ENCODE measurements around the gene MRGPRX3. TPM values are rescaled to one million over a fixed set of nuclear protein-coding genes. Genes with fewer than 3 reads are reported as not detected.

MRGPRX3 gene
- total RNA-seq, 1 experiment from 2014 or later: not detected

- intact Hi-C loops (cut with micrococcal nuclease; ENCODE audit: unreplicated experiment): no loop called here
- H3K4me3 ChIP-seq (ENCODE audit: low read depth, low read length, poor library complexity, severe bottlenecking): no peak overlapping the region
- TF ChIP-seq CTCF (conservative IDR thresholded peaks at IDR 0.05; ENCODE audit: low read depth, low read length) (no peak), EZH2 (IDR thresholded peaks at IDR 0.05; ENCODE audit: borderline replicate concordance, low read depth, low read length, poor library complexity, severe bottlenecking) (no peak)
- DNase-seq (ENCODE audit: low spot score): no peak
- no peaks in the 10 kb centered on the region for H3K36me3 ChIP-seq (ENCODE audit: insufficient read depth, low read length, poor library complexity, severe bottlenecking)
- CTCF ChIA-PET: no interaction called here
- no TSS peak for BruUV-seq (replicated peaks)
- peaks cover 33% of the 10 kb centered on the region for H3K27me3 ChIP-seq (replicated peaks; ENCODE audit: insufficient read depth, low read depth, low read length, poor library complexity)
- H3K4me1 ChIP-seq (ENCODE audit: insufficient read depth, low read length, poor library complexity, severe bottlenecking): no peaks in the 10 kb centered on the region
- POLR2A ChIA-PET (ENCODE audit: low non-redundant PET): no interaction called here
- H3K9me3 ChIP-seq (ENCODE audit: low read depth, low read length, poor library complexity, severe bottlenecking): no peaks in the 10 kb centered on the region
- H3K27ac ChIP-seq (ENCODE audit: low read depth, low read length, poor library complexity, severe bottlenecking): no peak overlapping the region
Observed at GRCh38 chr11:18137186-18137800, 4.9 kb downstream of the MRGPRX3 start.

GRCh38 chr11:18140145-18140544 is 7.8 kb downstream of the MRGPRX3 start:
- CTCF ChIA-PET: no interaction called here

GRCh38 chr11:18144243-18144642 is 11.9 kb downstream of the MRGPRX3 start:
- ChIA-PET POLR2A (ENCODE audit: low non-redundant PET) (no interaction called here), CTCF (no interaction called here)
- H3K36me3 ChIP-seq (ENCODE audit: insufficient read depth, low read length, poor library complexity, severe bottlenecking): no peaks in the 10 kb centered on the region
- intact Hi-C loops (cut with micrococcal nuclease; ENCODE audit: unreplicated experiment): no loop called here
- TF ChIP-seq EZH2 (IDR thresholded peaks at IDR 0.05; ENCODE audit: borderline replicate concordance, low read depth, low read length, poor library complexity, severe bottlenecking): no peak
- no peak for TF ChIP-seq CTCF (conservative IDR thresholded peaks at IDR 0.05; ENCODE audit: low read depth, low read length)
- no peaks in the 10 kb centered on the region for H3K4me1 ChIP-seq (ENCODE audit: insufficient read depth, low read length, poor library complexity, severe bottlenecking)
- no peak overlapping the region for H3K4me3 ChIP-seq (ENCODE audit: low read depth, low read length, poor library complexity, severe bottlenecking)
- peaks cover 20% of the 10 kb centered on the region for H3K27me3 ChIP-seq (replicated peaks; ENCODE audit: insufficient read depth, low read depth, low read length, poor library complexity)
- DNase-seq (ENCODE audit: low spot score): no peak
- no peaks in the 10 kb centered on the region for H3K9me3 ChIP-seq (ENCODE audit: low read depth, low read length, poor library complexity, severe bottlenecking)
- no peak overlapping the region for H3K27ac ChIP-seq (ENCODE audit: low read depth, low read length, poor library complexity, severe bottlenecking)
- BruUV-seq (replicated peaks): no TSS peak

More at GRCh38 chr11:18140145-18140544, 7.8 kb downstream of the MRGPRX3 start:
- no peaks in the 10 kb centered on the region for H3K9me3 ChIP-seq (ENCODE audit: low read depth, low read length, poor library complexity, severe bottlenecking)
- no peaks in the 10 kb centered on the region for H3K36me3 ChIP-seq (ENCODE audit: insufficient read depth, low read length, poor library complexity, severe bottlenecking)
- BruUV-seq (replicated peaks): no TSS peak
- no peak for TF ChIP-seq CTCF (conservative IDR thresholded peaks at IDR 0.05; ENCODE audit: low read depth, low read length)
- no peak for TF ChIP-seq EZH2 (IDR thresholded peaks at IDR 0.05; ENCODE audit: borderline replicate concordance, low read depth, low read length, poor library complexity, severe bottlenecking)
- intact Hi-C loops (cut with micrococcal nuclease; ENCODE audit: unreplicated experiment): no loop called here
- POLR2A ChIA-PET (ENCODE audit: low non-redundant PET): no interaction called here
- peaks cover 15% of the 10 kb centered on the region for H3K27me3 ChIP-seq (replicated peaks; ENCODE audit: insufficient read depth, low read depth, low read length, poor library complexity)
- H3K27ac ChIP-seq (ENCODE audit: low read depth, low read length, poor library complexity, severe bottlenecking): no peak overlapping the region
- no peak overlapping the region for H3K4me3 ChIP-seq (ENCODE audit: low read depth, low read length, poor library complexity, severe bottlenecking)
- no peaks in the 10 kb centered on the region for H3K4me1 ChIP-seq (ENCODE audit: insufficient read depth, low read length, poor library complexity, severe bottlenecking)
- DNase-seq (ENCODE audit: low spot score): no peak
